Immature natural killer cell (primary cell): ENCODE measurements around the gene RSPO3. TPM values are rescaled to one million over a fixed set of nuclear protein-coding genes. Genes with fewer than 3 reads are reported as not detected.
"Not testable (repeated sequence)": the region's sequence is repeated elsewhere in the genome, so short reads cannot be mapped to it uniquely, and the experiment has no call there.

Experiments
- DNase-seq, 3 donors: peaks; one replicate each; pipeline ENCODE4 v3.0.0; 2022; ENCODE audit warnings: mixed read lengths in 1 of 3
- H3K27ac Mint-ChIP-seq, 6 donors: one replicate each; pipeline ENCODE4 v1.8.0; 2020; ENCODE audit warnings: mixed read lengths in 6 of 6, mild to moderate bottlenecking in 5 of 6, inconsistent platforms in 4 of 6, moderate library complexity in 3 of 6
- H3K27me3 Mint-ChIP-seq, 3 donors: one replicate each; pipeline ENCODE4 v1.8.0; 2020 to 2021; ENCODE audit warnings: low read depth in 3 of 3, mild to moderate bottlenecking in 3 of 3, mixed read lengths in 3 of 3, moderate library complexity in 3 of 3, inconsistent platforms in 1 of 3
- H3K36me3 Mint-ChIP-seq, 3 donors: one replicate each; pipeline ENCODE4 v1.8.0; 2020; ENCODE audit warnings: mixed read lengths in 3 of 3, inconsistent platforms in 2 of 3, mild to moderate bottlenecking in 2 of 3
- H3K4me1 Mint-ChIP-seq, 2 donors: one replicate each; pipeline ENCODE4 v1.8.0; 2020; ENCODE audit warnings: inconsistent platforms in 2 of 2, mild to moderate bottlenecking in 2 of 2, mixed read lengths in 2 of 2, moderate library complexity in 1 of 2
- H3K4me3 Mint-ChIP-seq, 5 donors: one replicate each; pipeline ENCODE4 v1.8.0; 2020; ENCODE audit warnings: mild to moderate bottlenecking in 5 of 5, mixed read lengths in 5 of 5, inconsistent platforms in 3 of 5, moderate library complexity in 3 of 5
- H3K9me3 Mint-ChIP-seq, 6 donors: one replicate each; pipeline ENCODE4 v1.8.0; 2020; ENCODE audit warnings: mild to moderate bottlenecking in 6 of 6, mixed read lengths in 6 of 6, inconsistent platforms in 4 of 6, moderate library complexity in 3 of 6
- polyA plus RNA-seq, 3 donors: library from polyadenylated mRNA; unstranded; fragments of 300-500 nt; fragmentation: Illumina TruSeq; gene quantifications; one replicate each; pipeline ENCODE4 v1.2.3, GENCODE V29; 2021

The RSPO3 gene
- polyA plus RNA-seq, 3 donors from 2014 or later = not detected

DNA sequence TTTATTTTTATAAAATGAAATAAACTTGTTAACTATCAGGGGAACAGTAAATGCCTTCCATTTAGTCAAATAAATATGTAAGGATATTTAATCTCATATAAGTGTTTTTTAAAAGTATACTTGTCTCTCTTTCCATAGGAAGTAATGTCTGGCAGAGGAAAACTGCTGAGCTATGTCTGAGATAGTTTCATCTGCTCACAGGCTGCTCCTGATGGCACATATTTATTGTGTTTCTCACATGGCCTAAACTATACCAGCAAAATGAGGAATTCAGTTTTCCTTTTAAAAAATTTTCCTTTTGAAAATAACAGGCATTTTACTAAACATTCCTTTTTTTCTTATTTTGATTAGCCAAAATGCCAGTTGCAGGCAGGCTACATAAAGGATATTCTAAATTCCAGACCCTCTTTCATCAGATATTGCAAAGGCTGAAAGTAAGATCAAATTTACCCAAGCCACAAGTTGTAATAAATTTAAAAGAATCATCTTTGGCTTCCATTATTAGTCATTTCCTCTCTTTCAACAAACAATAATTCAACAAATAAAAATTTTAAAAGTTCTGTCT is 88.1 kb downstream of the RSPO3 start:
- H3K4me3 Mint-ChIP-seq = no peak overlapping the region
- DNase-seq = no peak
- H3K36me3 Mint-ChIP-seq = no peaks in the 10 kb centered on the region
- no peaks in the 10 kb centered on the region for H3K4me1 Mint-ChIP-seq
- H3K27ac Mint-ChIP-seq = no peak overlapping the region
- peaks cover 0 to 10% (median 8%) of the 10 kb centered on the region in 3 donors for H3K27me3 Mint-ChIP-seq
- H3K9me3 Mint-ChIP-seq = peaks cover 0 to 3% (median 0%) of the 10 kb centered on the region in 6 donors

DNA sequence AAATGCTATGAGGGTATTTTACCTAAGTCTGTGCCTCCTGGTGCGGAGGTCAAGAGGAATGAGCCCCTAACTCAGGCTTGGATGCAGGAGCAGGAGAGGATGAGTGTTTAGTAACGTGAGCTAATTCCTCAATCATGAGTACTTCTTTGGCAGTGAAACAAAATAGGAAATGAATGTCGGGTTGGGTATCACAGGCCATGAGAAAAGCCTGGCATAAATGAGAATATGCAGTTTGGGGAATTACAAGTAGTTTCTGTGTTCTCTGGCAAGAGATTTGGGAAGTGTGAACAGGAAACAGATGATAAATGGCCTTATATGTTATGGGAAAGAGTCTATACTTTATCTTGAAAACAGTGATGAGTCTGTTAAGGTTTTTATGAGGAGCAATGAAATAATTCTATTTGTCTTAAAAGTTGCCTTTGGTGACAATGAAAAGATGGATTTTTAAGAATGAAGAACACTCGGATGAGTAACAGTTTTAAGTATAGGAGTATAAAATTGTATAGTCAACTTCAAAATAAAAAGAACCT is 89.2 kb downstream of the RSPO3 start:
- Mint-ChIP-seq H3K9me3 (peaks cover 0 to 3% (median 0%) of the 10 kb centered on the region in 6 donors), H3K36me3 (no peaks in the 10 kb centered on the region), H3K27me3 (peaks cover 0 to 13% (median 8%) of the 10 kb centered on the region in 3 donors), H3K4me3 (no peak overlapping the region), H3K4me1 (no peaks in the 10 kb centered on the region), H3K27ac (no peak overlapping the region)
- DNase-seq = no peak

DNA sequence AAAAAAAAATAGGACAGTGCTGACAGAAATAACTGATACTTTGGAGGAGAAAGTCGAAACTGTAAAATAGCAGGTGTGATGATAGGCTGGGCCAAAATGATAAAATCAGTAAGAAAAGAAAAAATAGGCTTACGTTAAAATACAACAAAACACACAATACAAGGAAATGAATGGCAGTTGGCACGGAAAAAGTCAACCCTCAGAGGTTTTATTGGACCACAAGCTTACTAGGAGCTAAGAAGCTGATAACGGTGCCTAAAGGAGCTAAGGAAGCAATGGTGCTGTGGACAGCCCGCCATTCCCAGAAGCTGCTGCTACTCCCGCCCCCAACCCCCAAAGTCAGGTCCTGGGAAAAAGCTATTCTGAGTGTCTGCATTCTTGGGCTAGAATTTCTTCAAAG is 92.3 kb downstream of the RSPO3 start:
- no peaks in the 10 kb centered on the region for H3K36me3 Mint-ChIP-seq
- H3K4me1 Mint-ChIP-seq = no peaks in the 10 kb centered on the region
- DNase-seq = no peak
- peaks cover 0 to 3% (median 0%) of the 10 kb centered on the region in 6 donors for H3K9me3 Mint-ChIP-seq
- no peak overlapping the region for H3K27ac Mint-ChIP-seq
- H3K27me3 Mint-ChIP-seq = peaks cover 0 to 13% (median 4%) of the 10 kb centered on the region in 3 donors
- no peak overlapping the region for H3K4me3 Mint-ChIP-seq

DNA sequence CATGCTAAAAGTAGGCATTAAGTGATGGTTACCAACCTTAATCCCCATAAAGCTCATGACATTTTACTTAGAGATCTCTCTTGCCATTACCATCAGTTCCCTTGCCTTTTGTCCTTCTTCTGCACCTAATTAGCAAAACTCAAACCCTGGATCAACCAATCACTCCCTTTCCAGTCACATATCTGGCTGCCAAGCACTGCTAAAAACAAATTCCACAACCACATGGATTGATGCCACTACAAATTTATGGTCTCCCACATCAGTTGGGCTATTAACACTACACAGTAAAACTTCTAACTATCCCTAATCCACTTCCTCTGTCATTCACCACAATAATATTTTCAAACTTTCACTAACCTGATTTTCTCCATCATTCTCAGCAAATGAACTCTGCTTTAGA is 93.9 kb downstream of the RSPO3 start:
- no peak for DNase-seq
- H3K36me3 Mint-ChIP-seq = no peaks in the 10 kb centered on the region
- no peak overlapping the region for H3K27ac Mint-ChIP-seq
- peaks cover 0 to 5% (median 0%) of the 10 kb centered on the region in 6 donors for H3K9me3 Mint-ChIP-seq
- H3K4me1 Mint-ChIP-seq = no peaks in the 10 kb centered on the region
- peaks cover 0 to 12% (median 7%) of the 10 kb centered on the region in 3 donors for H3K27me3 Mint-ChIP-seq
- no peak overlapping the region for H3K4me3 Mint-ChIP-seq

DNA sequence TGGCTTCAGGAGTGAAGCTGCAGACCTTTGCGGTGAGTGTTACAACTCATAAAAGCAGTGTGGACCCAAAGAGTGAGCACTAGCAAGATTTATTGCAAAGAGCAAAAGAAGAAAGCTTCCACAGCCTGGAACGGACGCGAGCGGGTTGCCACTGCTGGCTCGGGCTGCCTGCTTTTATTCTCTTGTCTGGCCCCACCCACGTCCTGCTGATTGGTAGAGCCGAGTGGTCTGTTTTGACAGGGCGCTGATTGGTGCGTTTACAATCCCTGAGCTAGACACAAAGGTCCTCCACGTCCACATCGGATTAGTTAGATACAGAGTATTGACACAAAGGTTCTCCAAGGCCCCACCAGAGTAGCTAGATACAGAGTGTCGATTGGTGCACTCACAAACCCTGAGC is 95.6 kb downstream of the RSPO3 start:
- not testable (repeated sequence) for H3K27ac Mint-ChIP-seq, H3K4me1 Mint-ChIP-seq, H3K9me3 Mint-ChIP-seq, H3K4me3 Mint-ChIP-seq, H3K27me3 Mint-ChIP-seq, H3K36me3 Mint-ChIP-seq, DNase-seq

DNA sequence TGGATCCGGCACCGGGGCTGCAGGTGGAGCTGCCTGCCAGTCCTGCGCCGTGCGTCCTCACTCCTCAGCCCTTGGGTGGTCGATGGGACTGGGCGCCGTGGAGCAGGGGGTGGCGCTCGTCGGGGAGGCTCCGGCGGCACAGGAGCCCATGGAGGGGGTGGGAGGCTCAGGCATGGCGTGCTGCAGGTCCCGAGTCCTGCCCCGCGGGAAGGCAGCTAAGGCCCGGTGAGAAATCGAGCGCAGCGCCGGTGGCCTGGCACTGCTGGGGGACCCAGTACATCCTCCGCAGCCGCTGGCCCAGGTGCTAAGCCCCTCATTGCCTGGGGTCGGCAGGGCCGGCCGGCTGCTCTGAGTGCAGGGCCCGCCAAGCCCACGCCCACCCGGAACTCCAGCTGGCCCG is 96.1 kb downstream of the RSPO3 start:
- not testable (repeated sequence) for DNase-seq, H3K36me3 Mint-ChIP-seq, H3K4me1 Mint-ChIP-seq, H3K27ac Mint-ChIP-seq, H3K9me3 Mint-ChIP-seq, H3K27me3 Mint-ChIP-seq, H3K4me3 Mint-ChIP-seq

DNA sequence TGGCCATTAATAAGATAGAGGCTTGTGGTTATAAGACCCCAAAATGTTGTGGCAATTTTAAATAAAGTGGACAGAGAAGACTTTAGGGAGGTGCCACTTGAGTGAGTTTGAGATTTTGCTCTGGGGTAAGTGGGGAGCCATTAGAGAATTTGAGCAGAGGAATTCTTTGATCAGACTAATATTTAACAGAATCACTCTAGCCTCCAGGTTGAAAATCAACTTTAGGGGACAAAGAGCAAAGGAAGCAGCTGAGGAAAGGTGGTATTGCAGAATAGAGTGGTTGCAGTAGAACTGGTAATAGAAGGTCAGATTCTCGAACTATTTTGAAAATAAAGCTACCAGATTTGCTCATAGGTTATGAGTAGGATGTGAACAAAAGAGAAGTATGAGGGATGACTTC is 97.5 kb downstream of the RSPO3 start:
- Mint-ChIP-seq H3K27me3 (peaks cover 0 to 3% (median 3%) of the 10 kb centered on the region in 3 donors), H3K4me3 (no peak overlapping the region), H3K4me1 (no peaks in the 10 kb centered on the region), H3K27ac (no peak overlapping the region), H3K9me3 (peaks cover 0 to 2% (median 0%) of the 10 kb centered on the region in 6 donors), H3K36me3 (no peaks in the 10 kb centered on the region)
- no peak for DNase-seq

DNA sequence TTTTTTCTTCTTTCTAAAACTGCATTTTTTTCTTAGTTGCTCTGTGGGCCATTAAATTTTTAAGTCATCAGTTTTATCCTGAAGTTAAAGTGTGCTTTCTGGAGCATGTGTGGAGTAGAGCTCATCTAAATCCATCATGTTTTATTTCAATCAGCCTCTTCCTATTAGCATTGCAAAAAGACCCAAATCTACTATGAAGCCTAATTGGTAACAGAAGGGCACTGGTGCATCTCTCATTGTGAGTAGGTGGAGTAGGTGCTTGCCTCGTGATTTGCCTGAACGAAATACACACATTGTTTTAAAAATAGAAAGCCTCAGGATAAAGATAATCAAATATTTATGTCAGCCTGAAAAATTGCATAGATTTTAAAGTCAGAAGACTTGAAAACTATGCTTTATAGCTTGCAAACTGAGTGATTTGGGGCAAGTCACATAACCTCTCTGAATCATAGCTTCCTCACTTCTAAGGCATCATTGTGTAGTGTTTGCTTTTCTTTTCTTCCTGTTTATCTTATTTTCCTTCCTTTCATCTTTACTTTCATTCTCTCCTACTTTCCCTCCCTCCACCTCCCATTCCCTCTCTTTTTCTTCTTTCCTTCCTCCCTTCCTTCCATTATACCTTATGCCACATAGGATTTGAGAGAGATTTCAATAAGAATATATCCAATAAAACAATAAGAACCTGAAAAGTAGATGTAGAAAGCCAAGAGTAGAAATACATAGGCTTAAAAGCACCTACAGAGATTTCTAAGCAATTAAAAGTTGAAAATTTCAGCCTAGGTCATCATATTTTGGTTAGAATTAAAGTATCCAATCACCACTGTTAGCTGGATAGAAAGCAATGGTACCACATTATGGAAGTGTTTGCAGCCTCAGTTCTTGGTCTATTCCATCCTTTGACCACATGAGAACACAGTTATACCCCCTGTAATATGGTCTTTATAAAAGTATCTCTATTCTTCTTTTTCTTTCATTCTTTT is 98.6 kb downstream of the RSPO3 start:
- Mint-ChIP-seq H3K36me3 (no peaks in the 10 kb centered on the region), H3K4me3 (no peak overlapping the region), H3K27me3 (peaks cover 0 to 5% (median 0%) of the 10 kb centered on the region in 3 donors), H3K27ac (no peak overlapping the region), H3K4me1 (no peaks in the 10 kb centered on the region), H3K9me3 (peaks cover 0 to 2% (median 0%) of the 10 kb centered on the region in 6 donors)
- no peak for DNase-seq

DNA sequence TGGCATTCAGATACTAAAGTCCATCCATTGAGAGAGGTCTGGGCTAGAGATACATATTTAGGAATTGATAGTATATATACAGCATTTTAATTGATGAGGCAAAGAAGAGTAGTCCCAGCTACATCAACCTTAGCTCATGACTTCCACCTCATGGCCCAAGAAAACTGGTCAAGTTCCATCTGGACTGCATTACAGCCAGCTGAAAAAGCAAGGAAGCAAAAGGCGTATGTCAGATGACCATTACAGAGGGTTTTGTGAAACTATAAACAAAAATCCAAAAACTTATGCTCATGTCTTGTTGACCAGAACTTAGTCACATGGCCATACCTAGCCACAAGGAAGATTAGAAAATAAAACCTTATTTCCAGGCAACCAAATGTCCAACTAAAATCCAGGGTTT is 101.4 kb downstream of the RSPO3 start:
- Mint-ChIP-seq H3K4me3 (no peak overlapping the region), H3K27me3 (peaks cover 0 to 8% (median 2%) of the 10 kb centered on the region in 3 donors), H3K36me3 (no peaks in the 10 kb centered on the region), H3K9me3 (peaks cover 0 to 3% (median 0%) of the 10 kb centered on the region in 6 donors), H3K4me1 (no peaks in the 10 kb centered on the region), H3K27ac (no peak overlapping the region)
- no peak for DNase-seq

DNA sequence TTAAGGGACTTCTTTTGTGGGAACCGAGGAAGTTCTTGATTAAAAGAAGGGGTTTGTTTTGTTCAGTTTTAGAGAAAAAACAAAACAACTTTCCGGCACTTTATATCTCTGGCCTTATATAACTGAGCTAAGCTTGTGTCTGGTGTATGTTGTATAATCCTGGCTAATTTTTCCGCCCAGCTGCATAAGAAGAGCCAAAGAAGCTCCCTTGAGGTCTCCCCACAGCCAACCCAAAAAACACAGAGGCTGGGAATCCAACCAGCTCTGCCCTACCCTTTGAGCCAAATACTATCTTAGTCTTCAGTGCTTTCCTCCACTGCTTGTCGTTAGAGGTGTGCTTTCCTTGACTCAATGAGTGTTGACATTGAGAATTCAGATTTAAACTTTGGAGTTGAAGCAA is 102.7 kb downstream of the RSPO3 start:
- Mint-ChIP-seq H3K27ac (no peak overlapping the region), H3K36me3 (no peaks in the 10 kb centered on the region), H3K9me3 (peaks cover 0 to 3% (median 0%) of the 10 kb centered on the region in 6 donors), H3K27me3 (peaks cover 0 to 8% (median 2%) of the 10 kb centered on the region in 3 donors), H3K4me1 (no peaks in the 10 kb centered on the region), H3K4me3 (no peak overlapping the region)
- no peak for DNase-seq

DNA sequence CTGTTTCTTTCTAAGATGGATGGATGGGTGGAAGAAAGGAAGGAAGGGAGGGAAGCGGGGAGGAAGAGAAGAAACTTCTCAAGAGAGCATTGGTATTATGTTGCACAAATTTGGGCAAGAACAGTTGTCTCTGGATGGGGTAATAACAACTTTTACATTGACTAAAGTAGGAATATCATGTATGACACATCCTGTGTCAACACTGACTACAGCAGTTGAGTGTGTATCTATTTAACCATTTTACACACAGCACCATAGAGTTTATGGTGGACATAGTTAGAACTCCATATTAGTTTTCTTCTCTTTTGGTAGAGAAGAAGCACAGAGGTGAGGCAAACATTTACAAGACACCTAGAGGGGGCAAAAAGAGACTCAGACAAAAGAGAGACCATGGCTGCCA is 103.9 kb downstream of the RSPO3 start:
- no peak overlapping the region for H3K27ac Mint-ChIP-seq
- no peak for DNase-seq
- no peaks in the 10 kb centered on the region for H3K4me1 Mint-ChIP-seq
- peaks cover 0 to 5% (median 2%) of the 10 kb centered on the region in 3 donors for H3K27me3 Mint-ChIP-seq
- peaks cover 0 to 2% (median 0%) of the 10 kb centered on the region in 6 donors for H3K9me3 Mint-ChIP-seq
- no peak overlapping the region for H3K4me3 Mint-ChIP-seq
- no peaks in the 10 kb centered on the region for H3K36me3 Mint-ChIP-seq

DNA sequence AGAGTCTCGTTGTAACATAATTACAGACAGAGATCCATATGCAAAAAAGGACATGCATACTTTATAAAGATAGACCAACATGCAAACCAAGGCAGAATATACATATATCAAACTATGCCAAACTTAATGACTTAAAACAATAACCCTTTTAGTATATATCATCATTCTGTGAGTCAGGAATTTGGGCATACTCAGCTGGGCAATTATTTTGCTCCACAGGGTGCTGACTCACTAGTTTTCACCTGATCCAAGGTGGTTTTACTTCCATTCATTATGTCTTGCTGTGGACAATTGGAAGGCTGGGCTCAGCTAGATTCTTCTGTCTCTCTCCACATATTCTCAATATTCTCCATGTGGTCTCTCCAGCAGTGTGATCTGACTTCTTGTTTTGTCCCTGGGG is 107.0 kb downstream of the RSPO3 start:
- Mint-ChIP-seq H3K36me3 (no peaks in the 10 kb centered on the region), H3K4me1 (no peaks in the 10 kb centered on the region), H3K27me3 (peaks cover 0 to 13% (median 2%) of the 10 kb centered on the region in 3 donors), H3K9me3 (peaks cover 0 to 3% (median under 1%) of the 10 kb centered on the region in 6 donors), H3K4me3 (no peak overlapping the region), H3K27ac (no peak overlapping the region)
- no peak for DNase-seq

DNA sequence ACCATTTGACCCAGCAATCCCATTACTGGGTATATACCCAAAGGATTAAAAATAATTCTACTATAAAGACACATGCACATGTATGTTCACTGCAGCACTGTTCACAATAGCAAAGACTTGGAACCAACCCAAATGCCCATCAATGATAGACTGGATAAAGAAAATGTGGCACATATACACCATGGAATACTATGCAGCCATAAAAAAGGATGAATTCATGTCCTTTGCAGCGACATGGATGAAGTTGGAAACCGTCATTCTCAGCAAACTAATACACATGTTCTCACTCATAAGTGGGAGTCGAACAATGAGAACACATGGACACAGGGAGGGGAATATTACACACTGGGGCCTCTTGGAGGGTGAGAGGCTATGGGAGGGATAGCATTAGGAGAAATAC is 115.3 kb downstream of the RSPO3 start:
- Mint-ChIP-seq H3K27me3 (peaks cover 0 to 11% (median 2%) of the 10 kb centered on the region in 3 donors), H3K9me3 (peaks cover 2 to 30% (median 8%) of the 10 kb centered on the region in 6 donors)
- H3K4me1 Mint-ChIP-seq, H3K36me3 Mint-ChIP-seq, H3K27ac Mint-ChIP-seq, H3K4me3 Mint-ChIP-seq, DNase-seq: not testable (repeated sequence)

DNA sequence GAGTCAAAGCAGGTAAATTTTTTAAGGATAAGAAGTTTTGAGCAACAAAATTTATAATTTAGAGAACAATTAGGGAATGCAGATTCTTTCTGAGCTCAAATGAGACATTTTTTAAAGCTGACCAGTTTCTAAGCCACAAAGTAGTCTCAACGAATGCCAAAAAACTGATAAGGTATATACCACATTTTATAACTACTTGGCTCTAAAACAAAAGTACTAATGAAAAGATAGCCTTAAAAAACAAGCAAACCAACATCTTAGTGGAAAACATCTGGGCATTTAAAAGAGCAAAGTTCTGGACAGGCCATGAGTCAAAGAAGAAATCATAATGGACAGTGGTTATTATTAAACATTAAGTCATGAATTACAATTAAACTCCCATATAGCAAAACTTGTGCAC is 125.0 kb downstream of the RSPO3 start:
- peaks cover 2 to 5% (median 3%) of the 10 kb centered on the region in 3 donors for H3K27me3 Mint-ChIP-seq
- H3K9me3 Mint-ChIP-seq = peaks cover 0 to 4% (median 0%) of the 10 kb centered on the region in 6 donors
- no peaks in the 10 kb centered on the region for H3K4me1 Mint-ChIP-seq
- H3K27ac Mint-ChIP-seq = no peak overlapping the region
- H3K4me3 Mint-ChIP-seq = no peak overlapping the region
- no peak for DNase-seq
- H3K36me3 Mint-ChIP-seq = no peaks in the 10 kb centered on the region
